ENCODE measurements around the gene TRIM63. TPM values are rescaled to one million over a fixed set of nuclear protein-coding genes. Genes with fewer than 3 reads are reported as not detected.

The TRIM63 gene
- total RNA-seq, 2 donors from 2014 or later: not detected

DNA sequence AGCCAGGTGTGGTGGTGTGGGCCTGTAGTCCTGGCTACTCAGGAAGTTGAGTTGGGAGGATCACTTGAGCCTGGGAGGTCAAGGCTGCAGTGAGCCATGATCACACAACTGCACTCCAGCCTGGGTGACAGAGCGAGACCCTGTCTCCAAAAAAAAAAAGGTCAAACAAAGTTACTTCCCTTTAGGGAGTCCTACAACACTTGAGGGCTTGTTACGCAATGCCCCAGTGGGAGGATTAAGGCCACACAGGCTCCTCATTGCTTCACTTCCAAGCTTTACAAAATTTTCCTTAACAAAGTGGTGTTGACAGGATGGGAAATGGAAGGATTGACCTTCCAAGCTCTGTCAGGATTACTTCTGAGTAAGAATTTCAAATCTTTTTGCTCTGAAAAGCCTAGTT lies 52.1 kb downstream of the TRIM63 start:
- TF ChIP-seq, protein P1, sequence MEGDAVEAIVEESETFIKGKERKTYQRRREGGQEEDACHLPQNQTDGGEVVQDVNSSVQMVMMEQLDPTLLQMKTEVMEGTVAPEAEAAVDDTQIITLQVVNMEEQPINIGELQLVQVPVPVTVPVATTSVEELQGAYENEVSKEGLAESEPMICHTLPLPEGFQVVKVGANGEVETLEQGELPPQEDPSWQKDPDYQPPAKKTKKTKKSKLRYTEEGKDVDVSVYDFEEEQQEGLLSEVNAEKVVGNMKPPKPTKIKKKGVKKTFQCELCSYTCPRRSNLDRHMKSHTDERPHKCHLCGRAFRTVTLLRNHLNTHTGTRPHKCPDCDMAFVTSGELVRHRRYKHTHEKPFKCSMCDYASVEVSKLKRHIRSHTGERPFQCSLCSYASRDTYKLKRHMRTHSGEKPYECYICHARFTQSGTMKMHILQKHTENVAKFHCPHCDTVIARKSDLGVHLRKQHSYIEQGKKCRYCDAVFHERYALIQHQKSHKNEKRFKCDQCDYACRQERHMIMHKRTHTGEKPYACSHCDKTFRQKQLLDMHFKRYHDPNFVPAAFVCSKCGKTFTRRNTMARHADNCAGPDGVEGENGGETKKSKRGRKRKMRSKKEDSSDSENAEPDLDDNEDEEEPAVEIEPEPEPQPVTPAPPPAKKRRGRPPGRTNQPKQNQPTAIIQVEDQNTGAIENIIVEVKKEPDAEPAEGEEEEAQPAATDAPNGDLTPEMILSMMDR (conservative IDR thresholded peaks at IDR 0.05): no peak
- no peak overlapping the region for H3K9ac ChIP-seq (ENCODE audit: extremely low read depth, low read length, poor library complexity, severe bottlenecking)
- Mint-ChIP-seq H3K4me1 (peaks cover 13% of the 10 kb centered on the region), H3K27ac (no peak overlapping the region), H3K36me3 (ENCODE audit: low read depth) (no peaks in the 10 kb centered on the region), H3K27me3 (ENCODE audit: insufficient read depth) (peaks cover 2% of the 10 kb centered on the region), H3K9me3 (no peaks in the 10 kb centered on the region), H3K4me3 (no peak overlapping the region)
- H3K9me3 ChIP-seq (ENCODE audit: control insufficient read depth, low read length): no peaks in the 10 kb centered on the region
- 89 to 100% methylated on average over 2 of the region's 2 CpGs for WGBS, 2 experiments (ENCODE audit: insufficient coverage in 1 of 2, insufficient read length in 1 of 2)
- no peaks in the 10 kb centered on the region for H3K36me3 ChIP-seq (ENCODE audit: control insufficient read depth, insufficient read depth, low read length)
- no peak for DNase-seq
- H3K27me3 ChIP-seq (ENCODE audit: control insufficient read depth, insufficient read depth, low read length, poor library complexity, severe bottlenecking): no peaks in the 10 kb centered on the region
- H3K4me3 ChIP-seq (ENCODE audit: low read length): no peak overlapping the region
- H3K4me1 ChIP-seq (ENCODE audit: control insufficient read depth, insufficient read depth, low read length): no peaks in the 10 kb centered on the region
- H3K27ac ChIP-seq (ENCODE audit: low read depth, low read length): no peak overlapping the region

DNA sequence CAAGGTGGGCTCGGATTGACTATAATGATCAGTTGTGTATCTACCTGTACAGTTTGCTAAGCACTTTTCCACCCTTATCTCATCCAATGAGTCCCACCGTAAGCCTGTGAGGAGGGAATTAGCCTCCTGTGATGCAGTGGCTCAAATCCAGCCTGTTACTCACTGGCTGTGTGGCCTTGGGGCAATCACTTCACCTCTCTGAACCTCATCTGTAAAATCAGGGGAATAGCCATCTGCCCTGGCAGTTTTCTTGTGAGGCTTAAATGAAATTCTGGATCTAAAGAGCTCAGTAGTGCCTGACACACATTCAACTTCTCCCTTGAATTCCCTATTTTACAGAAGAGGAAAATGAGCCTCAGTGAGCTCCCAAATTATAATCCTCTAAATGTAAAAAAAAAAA lies 53.3 kb downstream of the TRIM63 start:
- no peaks in the 10 kb centered on the region for H3K4me1 ChIP-seq (ENCODE audit: control insufficient read depth, insufficient read depth, low read length)
- H3K4me3 ChIP-seq (ENCODE audit: low read length): no peak overlapping the region
- Mint-ChIP-seq H3K4me3 (no peak overlapping the region), H3K36me3 (ENCODE audit: low read depth) (no peaks in the 10 kb centered on the region), H3K4me1 (peaks cover 12% of the 10 kb centered on the region), H3K27me3 (ENCODE audit: insufficient read depth) (no peaks in the 10 kb centered on the region), H3K9me3 (no peaks in the 10 kb centered on the region), H3K27ac (no peak overlapping the region)
- H3K9me3 ChIP-seq (ENCODE audit: control insufficient read depth, low read length): no peaks in the 10 kb centered on the region
- no peak for DNase-seq
- no peaks in the 10 kb centered on the region for H3K36me3 ChIP-seq (ENCODE audit: control insufficient read depth, insufficient read depth, low read length)
- no peak overlapping the region for H3K9ac ChIP-seq (ENCODE audit: extremely low read depth, low read length, poor library complexity, severe bottlenecking)
- no peak overlapping the region for H3K27ac ChIP-seq (ENCODE audit: low read depth, low read length)
- H3K27me3 ChIP-seq (ENCODE audit: control insufficient read depth, insufficient read depth, low read length, poor library complexity, severe bottlenecking): no peaks in the 10 kb centered on the region
- WGBS, 2 experiments (ENCODE audit: insufficient coverage in 1 of 2, insufficient read length in 1 of 2): 94 to 100% methylated on average over 1 to 2 of the region's 2 CpGs
- TF ChIP-seq, protein P1 (conservative IDR thresholded peaks at IDR 0.05): no peak

DNA sequence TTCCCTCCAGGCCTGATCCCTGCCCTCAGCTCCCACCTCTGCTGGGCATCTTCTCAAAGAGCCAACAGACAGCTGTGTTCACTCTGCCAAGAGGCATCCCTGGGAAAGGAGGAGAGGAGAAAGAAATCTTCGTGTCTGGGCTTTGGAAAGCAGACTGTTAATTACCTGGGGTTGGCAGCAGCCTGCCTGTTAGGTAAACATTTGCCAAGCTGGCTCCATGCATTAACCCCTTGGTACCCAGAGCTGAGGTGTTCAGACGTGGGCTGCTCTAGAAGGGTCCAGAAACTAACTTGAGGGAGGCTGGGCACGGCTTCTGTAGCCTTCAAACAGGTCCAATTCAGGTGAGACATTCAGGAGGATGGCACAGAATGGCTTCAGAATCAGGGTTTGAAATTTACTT lies 54.6 kb downstream of the TRIM63 start:
- Histone ChIP-seq H3K4me3 (ENCODE audit: low read length) (no peak overlapping the region), H3K27ac (ENCODE audit: low read depth, low read length) (no peak overlapping the region), H3K4me1 (ENCODE audit: control insufficient read depth, insufficient read depth, low read length) (no peaks in the 10 kb centered on the region), H3K9ac (ENCODE audit: extremely low read depth, low read length, poor library complexity, severe bottlenecking) (no peak overlapping the region), H3K27me3 (ENCODE audit: control insufficient read depth, insufficient read depth, low read length, poor library complexity, severe bottlenecking) (no peaks in the 10 kb centered on the region), H3K36me3 (ENCODE audit: control insufficient read depth, insufficient read depth, low read length) (no peaks in the 10 kb centered on the region), H3K9me3 (ENCODE audit: control insufficient read depth, low read length) (no peaks in the 10 kb centered on the region)
- Mint-ChIP-seq H3K4me1 (peaks cover 7% of the 10 kb centered on the region), H3K27ac (no peak overlapping the region), H3K4me3 (no peak overlapping the region), H3K36me3 (ENCODE audit: low read depth) (no peaks in the 10 kb centered on the region), H3K9me3 (no peaks in the 10 kb centered on the region), H3K27me3 (ENCODE audit: insufficient read depth) (no peaks in the 10 kb centered on the region)
- WGBS, 2 experiments (ENCODE audit: insufficient coverage in 1 of 2, insufficient read length in 1 of 2): 66 to 72% methylated on average over 2 to 3 of the region's 3 CpGs
- no peak for DNase-seq
- TF ChIP-seq, protein P1 (conservative IDR thresholded peaks at IDR 0.05): no peak

All from endodermal cell (in vitro differentiated cells).